Epithelial cell of prostate (primary cell): ENCODE measurements around the gene ATXN7L3.

Experiments
- DNase-seq: peaks from one replicate; pipeline ENCODE4 v3.0.0-alpha.2; 2011; ENCODE audit warnings: low read depth, low spot score
- H3K27ac ChIP-seq: fragments of 450-650 bp; 2 replicates; pipeline ENCODE4 v1.5.1; 2017; ENCODE audit warnings: mild to moderate bottlenecking

ATXN7L3 gene

DNA sequence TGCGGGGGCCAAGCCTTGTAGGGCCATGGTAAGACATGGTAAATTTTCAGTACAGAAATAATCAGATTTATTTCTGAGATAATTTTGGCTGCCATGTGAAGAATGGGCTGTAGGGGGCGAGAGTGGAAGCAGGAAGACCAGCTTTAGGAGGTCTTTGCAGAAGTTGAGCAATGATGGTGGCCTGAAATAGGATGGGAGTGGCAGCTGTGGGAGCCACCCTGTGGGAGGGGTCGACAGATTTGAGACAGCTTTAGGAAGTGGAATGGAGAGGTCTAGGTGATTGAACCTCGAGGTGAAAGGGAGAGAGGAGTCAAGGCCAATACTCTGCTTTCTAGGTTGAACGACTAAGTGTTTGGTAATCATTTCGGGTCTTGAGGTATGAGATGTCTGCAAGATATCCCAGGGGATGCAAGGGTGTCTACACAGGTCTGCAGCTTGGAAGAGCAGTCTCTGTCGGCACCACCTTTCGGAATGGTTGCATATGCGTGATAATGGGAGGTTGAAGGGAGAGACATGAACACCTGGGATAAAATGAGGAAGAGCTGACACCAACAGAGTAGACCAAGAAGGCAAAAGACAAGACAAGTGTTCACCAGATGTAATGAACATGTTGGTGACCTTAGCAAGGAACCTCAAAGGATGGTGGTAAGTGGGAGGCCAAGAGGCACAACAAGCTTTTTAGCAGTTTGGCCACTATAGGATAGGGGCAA, 4.2 kb upstream of the ATXN7L3 start:
- H3K27ac ChIP-seq, result peak overlapping the region; percentile 16
- no peak for DNase-seq

GRCh38 chr17:44202756-44203155, 3.1 kb upstream of the ATXN7L3 start:
- peak overlapping the region; percentile 16 for H3K27ac ChIP-seq

DNA sequence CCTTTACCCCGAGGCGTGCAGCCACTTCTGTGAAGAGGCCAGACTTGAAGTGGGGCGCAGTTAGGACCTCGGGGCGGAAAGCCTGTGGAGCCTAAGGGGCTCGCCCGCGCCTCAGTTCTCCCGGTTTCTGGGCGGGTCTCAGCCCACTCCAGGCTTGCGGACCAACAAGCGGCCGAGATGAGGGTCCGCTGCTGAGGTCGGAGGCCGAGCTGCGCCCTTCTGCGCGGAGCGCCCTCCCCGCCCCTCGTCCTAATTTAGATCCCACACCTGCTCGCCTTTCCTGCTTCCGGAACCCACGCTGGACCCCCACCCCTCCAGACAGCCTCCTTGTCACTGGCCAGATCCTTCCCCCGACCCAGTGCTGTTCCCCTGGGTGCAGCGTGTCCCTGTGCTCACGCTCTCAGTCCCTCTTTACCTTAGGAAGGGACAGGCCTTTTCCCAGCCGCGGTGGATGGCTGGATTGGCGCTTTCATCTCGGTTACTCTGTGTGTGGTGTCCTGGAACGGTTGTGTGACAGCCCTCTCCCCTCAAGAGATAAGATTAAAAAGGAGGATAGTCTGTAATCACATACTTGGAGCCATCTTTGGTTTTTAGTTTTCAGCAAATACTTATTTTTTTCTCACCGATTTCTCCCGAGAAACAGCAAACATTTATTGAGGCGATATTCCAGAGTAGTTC, 933 bp upstream of the ATXN7L3 start:
- no peak for DNase-seq
- H3K27ac ChIP-seq, result peak overlapping the region; percentile 98

More at GRCh38 chr17:44202756-44203155, 3.1 kb upstream of the ATXN7L3 start:
- DNase-seq, result no peak

DNA sequence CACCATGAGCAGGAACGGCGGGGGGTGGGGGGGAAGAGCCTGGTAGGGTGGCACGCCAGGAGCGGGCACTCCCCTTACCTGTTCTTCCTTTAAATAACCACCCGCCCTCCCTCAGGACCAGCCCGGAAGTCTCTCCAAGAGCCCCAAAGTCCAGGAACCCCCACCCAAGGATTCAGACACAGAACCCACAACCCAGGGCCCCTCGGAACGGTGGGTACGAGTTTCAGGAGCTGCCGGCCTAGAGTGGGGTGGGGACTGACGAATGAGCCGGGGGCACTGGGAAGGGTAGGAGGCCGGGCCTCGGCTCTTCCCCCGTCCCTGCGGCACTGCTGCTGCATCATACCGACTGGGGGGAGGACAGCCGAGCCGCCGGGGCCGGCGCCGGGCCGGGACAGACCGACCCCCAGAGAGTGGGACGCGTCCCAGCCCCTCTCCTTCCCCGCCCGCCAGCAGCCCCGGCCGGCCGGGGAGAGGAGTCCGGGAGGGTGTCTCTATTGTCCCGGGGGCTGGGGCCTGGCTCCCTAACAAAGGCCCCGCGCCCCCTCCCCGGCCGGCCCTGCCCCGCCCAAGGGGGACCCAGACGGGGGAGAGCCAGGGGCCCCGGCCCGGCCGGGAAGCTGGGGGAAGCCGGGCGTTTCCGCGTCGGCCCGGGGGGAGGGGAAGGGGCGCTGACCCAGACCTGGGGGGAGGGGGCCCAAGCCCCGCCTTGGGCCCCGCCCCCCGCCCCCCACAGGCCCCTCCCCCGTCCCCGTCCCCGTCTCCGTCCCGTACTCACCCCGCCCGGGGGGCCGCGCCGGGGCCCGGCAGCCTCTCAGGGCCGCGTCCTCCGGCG, 747 bp downstream of the ATXN7L3 start:
- no peak for DNase-seq

GRCh38 chr17:44197980-44198720, 1.5 kb downstream of the ATXN7L3 start:
- peak overlapping the region; percentile 98 for H3K27ac ChIP-seq
- no peak for DNase-seq

More for the DNA sequence above, 747 bp downstream of the ATXN7L3 start:
- H3K27ac ChIP-seq, result peak overlapping the region; percentile 98

- no peak for DNase-seq
- no peak overlapping the region for H3K27ac ChIP-seq
Measured at GRCh38 chr17:44197107-44197506, 2.6 kb downstream of the ATXN7L3 start.

DNA sequence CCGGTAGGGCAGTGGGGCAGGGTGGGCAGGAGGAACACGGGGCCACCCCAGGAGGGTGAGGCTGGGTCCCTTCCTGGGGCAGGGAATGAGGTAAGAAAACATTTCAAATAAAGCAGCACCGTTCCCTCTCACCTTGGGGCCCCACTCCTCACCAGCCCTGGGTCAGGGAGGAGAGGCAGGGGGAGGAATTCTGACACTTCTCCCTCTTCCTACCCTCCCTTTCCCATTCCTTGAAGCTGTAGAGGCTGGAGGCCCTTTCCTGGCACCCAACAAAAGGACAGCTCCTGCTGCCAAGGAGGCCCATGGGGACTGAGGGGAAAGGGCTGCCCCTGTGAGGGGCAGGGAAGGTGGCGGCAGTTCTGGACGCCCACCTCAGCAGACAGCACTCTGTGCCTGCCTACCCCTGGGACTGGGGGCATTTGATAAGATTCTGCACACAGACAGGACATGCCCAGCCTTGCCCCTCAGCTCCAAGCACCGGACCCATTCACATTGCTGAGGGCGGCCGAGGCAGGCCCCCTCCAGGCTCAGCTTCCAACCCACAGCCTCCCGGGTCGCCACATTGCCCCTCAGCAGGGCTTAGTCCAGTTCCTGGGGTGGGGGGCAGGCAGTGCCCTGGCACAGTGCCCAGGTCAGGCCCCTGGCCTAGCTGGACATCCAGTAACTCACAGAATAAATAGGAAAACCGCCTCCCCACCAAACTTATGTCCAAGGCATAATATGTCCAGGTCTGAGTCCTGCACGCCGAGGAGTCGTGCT, 6.2 kb downstream of the ATXN7L3 start:
- peak overlapping the region; percentile 46 for H3K27ac ChIP-seq
- no peak for DNase-seq

GRCh38 chr17:44192750-44193149, 6.9 kb downstream of the ATXN7L3 start:
- H3K27ac ChIP-seq, result peak overlapping the region; percentile 46

GRCh38 chr17:44191941-44192496, 7.7 kb downstream of the ATXN7L3 start:
- peak overlapping the region; percentile 46 for H3K27ac ChIP-seq
- DNase-seq, result no peak

More at GRCh38 chr17:44192750-44193149, 6.9 kb downstream of the ATXN7L3 start:
- no peak for DNase-seq

- DNase-seq, result no peak
- H3K27ac ChIP-seq, result no peak overlapping the region
Measured at GRCh38 chr17:44191369-44191768, 8.3 kb downstream of the ATXN7L3 start.

GRCh38 chr17:44190481-44190880, 9.2 kb downstream of the ATXN7L3 start:
- DNase-seq, result no peak

GRCh38 chr17:44188576-44189403, 10.9 kb downstream of the ATXN7L3 start:
- no peak overlapping the region for H3K27ac ChIP-seq
- DNase-seq, result no peak

More at GRCh38 chr17:44190481-44190880, 9.2 kb downstream of the ATXN7L3 start:
- H3K27ac ChIP-seq, result no peak overlapping the region

DNA sequence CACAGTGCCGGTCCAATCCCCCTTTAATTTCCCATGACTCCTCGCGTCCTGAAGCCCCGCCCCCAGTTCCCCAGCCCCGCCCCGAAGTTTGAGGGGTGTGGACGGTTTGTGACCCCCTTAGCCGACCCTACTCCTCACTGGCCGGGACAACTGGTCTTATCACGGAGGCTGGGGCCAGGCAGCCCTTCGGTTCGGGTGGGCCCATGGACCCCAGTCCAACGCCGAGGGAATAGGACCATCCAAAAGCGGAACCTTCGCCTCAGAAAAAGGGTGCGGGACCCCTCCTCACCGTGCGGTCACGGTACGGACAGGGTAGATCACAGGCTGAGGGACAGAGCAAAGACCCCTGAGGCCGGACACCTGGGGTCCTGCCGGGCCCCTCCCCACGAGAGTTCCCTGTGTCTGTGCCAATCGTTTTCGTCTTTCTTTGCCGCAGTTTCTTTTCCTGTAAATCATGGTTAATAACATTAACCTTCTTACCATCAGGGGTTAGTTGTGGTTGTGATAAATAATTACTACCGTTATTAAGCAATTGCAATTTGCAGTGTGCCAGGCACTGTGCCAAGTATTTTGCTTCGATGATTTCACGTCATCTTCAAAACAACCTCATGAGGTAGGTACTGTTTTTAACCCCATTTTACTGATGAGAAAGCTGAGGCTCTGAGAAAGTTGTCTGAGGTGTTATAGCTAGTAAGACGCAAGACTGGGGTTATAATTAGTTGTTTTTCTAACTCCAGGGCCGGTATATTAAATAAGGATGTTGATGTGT, 12.4 kb downstream of the ATXN7L3 start:
- H3K27ac ChIP-seq, result peak overlapping the region; percentile 95
- DNase-seq, result no peak

DNA sequence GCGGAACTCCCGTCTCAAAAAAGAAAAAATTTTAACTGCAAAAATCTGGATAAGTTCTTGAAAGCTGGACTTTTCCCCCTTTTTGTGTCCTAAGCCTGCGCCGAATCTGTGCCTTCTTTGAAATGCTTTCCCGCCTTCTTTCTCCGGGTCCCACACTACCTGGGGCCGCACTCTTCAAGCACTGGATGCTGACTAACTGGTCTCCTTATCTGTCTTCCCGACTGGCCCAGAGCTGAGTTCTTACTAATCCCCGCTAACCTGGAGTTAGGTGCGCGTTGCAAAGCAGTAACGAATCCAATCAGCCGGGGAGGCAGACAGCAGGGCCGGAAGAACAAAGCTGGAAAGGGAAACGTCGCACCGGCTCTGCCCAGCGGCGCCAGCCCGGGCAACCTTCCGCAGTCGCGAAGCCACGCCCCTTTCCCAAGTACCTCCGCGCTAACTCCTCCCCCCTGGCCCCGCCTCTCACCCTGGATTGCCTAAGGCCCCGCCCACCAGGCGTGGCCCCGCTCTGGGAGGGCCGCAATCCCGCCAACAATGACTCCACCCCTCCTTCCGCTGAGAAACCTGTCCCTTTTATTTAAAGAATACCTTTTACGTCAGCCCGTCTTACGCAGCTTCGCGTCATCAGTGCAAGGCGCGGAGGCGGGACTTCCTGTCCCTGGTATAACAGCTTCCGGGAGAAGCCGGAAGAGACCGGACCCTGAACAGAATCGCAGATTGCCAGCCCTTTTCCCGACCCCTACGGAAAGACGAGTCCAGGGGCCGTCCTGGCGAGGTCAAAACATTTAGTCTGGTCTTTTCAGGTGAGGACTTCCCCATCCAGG, 13.2 kb downstream of the ATXN7L3 start, which contains the start of gene TMUB2:
Gene TMUB2 (plus strand): TSS at position 666 of the 824 bp plus-strand sequence. CDS start 737 bp downstream, outside the sequence.
- H3K27ac ChIP-seq, result peak within 1 kb of the TSS; percentile 95
- peak; percentile 97 for DNase-seq

DNA sequence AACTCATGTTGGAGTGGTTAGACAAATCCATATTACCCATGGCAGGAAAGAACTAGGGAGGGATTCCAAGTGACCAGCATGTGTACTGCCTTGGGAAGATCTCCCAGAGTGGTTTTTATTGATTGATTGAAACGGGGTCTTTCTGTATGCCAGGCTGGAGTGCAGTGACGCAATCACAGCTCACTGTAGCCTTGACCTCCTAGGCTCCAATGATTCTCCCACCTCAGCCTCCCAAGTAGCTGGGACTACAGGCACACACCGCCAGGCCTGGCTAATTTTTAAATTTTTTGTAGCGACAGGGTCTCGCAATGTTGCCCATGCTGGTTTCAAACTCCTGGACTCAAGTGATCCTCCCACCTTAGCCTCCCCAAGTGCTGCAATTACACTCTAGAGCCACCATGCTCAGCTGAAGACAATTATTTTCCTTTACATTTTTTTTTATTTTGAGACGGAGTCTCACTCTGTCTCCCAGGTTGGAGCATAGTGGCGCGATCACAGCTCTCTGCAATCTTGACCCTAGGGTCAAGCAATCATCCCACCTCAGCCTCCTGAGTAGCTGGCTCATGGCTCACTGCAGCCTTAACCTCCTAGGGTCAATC, 15.4 kb downstream of the ATXN7L3 start:
- H3K27ac ChIP-seq, result no peak overlapping the region

DNA sequence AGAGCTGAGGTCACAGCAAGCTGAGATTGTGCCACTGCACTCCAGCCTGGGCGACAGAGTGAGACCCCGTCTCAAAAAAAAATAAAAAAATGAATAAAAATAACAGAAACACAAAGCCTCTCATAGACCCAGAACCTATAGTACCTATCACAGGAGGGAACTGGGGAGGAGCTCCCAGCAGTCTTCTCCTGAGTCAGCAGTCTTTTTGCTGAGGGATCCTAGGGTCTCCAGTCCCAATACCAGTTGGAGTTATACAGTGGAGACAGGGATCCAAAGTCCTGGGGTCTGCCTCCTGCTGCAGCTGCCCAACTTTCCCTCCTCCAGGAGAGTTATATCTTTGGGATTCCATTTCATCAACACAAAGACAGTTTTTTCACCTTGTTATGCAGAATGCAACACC, 16.7 kb downstream of the ATXN7L3 start:
- H3K27ac ChIP-seq, result no peak overlapping the region
- no peak for DNase-seq

More for the DNA sequence above, 15.4 kb downstream of the ATXN7L3 start:
- no peak for DNase-seq
